WTC11 (cell line): ENCODE measurements around the gene OAT. TPM values are rescaled to one million over a fixed set of nuclear protein-coding genes. Genes with fewer than 3 reads are reported as not detected.

ENCODE experiments used
- ATAC-seq: fragments of 200-7000 bp; cut with Tn5 transposase; 2 replicates; pipeline ENCODE4 v1.10.0; 2021; ENCODE audit warnings: mild to moderate bottlenecking, moderate library complexity
- CTCF ChIA-PET: fragments of 300-600 bp; sonication (Branson Sonifier 250); formaldehyde crosslinking; loops from one replicate; lab custom pipeline; 2021; ENCODE audit warnings: antibody characterized with exemption; lab: Charles Lee
- POLR2A ChIA-PET: fragments of 350-600 bp; sonication (Branson Sonifier 250); formaldehyde crosslinking; loops from one replicate; lab custom pipeline; 2021; ENCODE audit warnings: antibody characterized with exemption; lab: Charles Lee
- DNase-seq: peaks from one replicate; pipeline ENCODE4 v3.0.0; 2021; ENCODE audit warnings: low spot score
- H3K27ac Mint-ChIP-seq: 2 replicates; pipeline ENCODE4 v1.8.0; 2021; ENCODE audit warnings: mixed read lengths
- H3K27me3 Mint-ChIP-seq: 2 replicates; pipeline ENCODE4 v1.8.0; 2021; ENCODE audit warnings: low read depth, mild to moderate bottlenecking, moderate library complexity, mixed read lengths
- H3K36me3 Mint-ChIP-seq: 2 replicates; pipeline ENCODE4 v1.8.0; 2021; ENCODE audit warnings: mixed read lengths
- H3K4me1 Mint-ChIP-seq: 2 replicates; pipeline ENCODE4 v1.8.0; 2022; ENCODE audit warnings: mixed read lengths
- H3K4me3 Mint-ChIP-seq: 2 replicates; pipeline ENCODE4 v1.8.0; 2021; ENCODE audit warnings: mild to moderate bottlenecking, moderate library complexity, mixed read lengths
- H3K9me3 Mint-ChIP-seq: 2 replicates; pipeline ENCODE4 v1.8.0; 2021; ENCODE audit warnings: mixed read lengths
- AR ChIP-seq: fragments of 250-450 bp; sonication (Bioruptor Pico); IDR thresholded peaks from 2 replicates; pipeline ENCODE4 v1.9.0; 2021; ENCODE audit warnings: mild to moderate bottlenecking
- CTCF ChIP-seq: fragments of 200-600 bp; IDR thresholded peaks from 2 replicates; pipeline ENCODE4 v1.8.0; 2022; ENCODE audit warnings: antibody characterized with exemption
- ELF4 ChIP-seq: sonication (generic); formaldehyde crosslinking; IDR thresholded peaks from 2 replicates; pipeline ENCODE4 v1.8.1; 2022; ENCODE audit warnings: low read depth, mild to moderate bottlenecking, moderate library complexity, missing genetic modification reagents
- FOXP1 ChIP-seq: sonication (generic); formaldehyde crosslinking; IDR thresholded peaks from 2 replicates; pipeline ENCODE4 v1.8.0; 2022; ENCODE audit warnings: missing genetic modification reagents, mild to moderate bottlenecking, moderate library complexity, borderline replicate concordance
- FOXP4 ChIP-seq: sonication (generic); formaldehyde crosslinking; IDR thresholded peaks from 2 replicates; pipeline ENCODE4 v1.8.0; 2022; ENCODE audit warnings: mild to moderate bottlenecking, missing genetic modification reagents
- NFE2L1 ChIP-seq: sonication (generic); formaldehyde crosslinking; IDR thresholded peaks from 2 replicates; pipeline ENCODE4 v1.8.1; 2023; ENCODE audit warnings: missing genetic modification reagents
- NR3C1 ChIP-seq: sonication (generic); formaldehyde crosslinking; conservative IDR thresholded peaks from 2 replicates; pipeline ENCODE4 v1.8.1; 2023; ENCODE audit warnings: low read depth, mild to moderate bottlenecking, missing genetic modification reagents
- PRDM15 ChIP-seq: sonication (generic); formaldehyde crosslinking; IDR thresholded peaks from 2 replicates; pipeline ENCODE4 v1.8.0; 2022; ENCODE audit warnings: missing genetic modification reagents
- ZNF121 ChIP-seq: sonication (generic); formaldehyde crosslinking; IDR thresholded peaks from 2 replicates; pipeline ENCODE4 v1.8.0; 2023; ENCODE audit warnings: missing genetic modification reagents
- total RNA-seq: library from RNA; stranded (reverse); gene quantifications from 3 replicates; pipeline ENCODE4 v1.2.3, GENCODE V29; 2021
- TF ChIP-seq, protein P1 (sequence below): fragments of 250-450 bp; sonication (Bioruptor Pico); IDR thresholded peaks from 2 replicates; pipeline ENCODE4 v2.1.2; 2022; ENCODE audit warnings: mild to moderate bottlenecking, moderate library complexity
- TF ChIP-seq, protein P2 (sequence below): sonication (generic); formaldehyde crosslinking; IDR thresholded peaks from 2 replicates; pipeline ENCODE4 v1.8.1; 2022; ENCODE audit warnings: mild to moderate bottlenecking, moderate library complexity, missing genetic modification reagents
- TF ChIP-seq, protein P3 (sequence below): sonication (generic); formaldehyde crosslinking; IDR thresholded peaks from 2 replicates; pipeline ENCODE4 v1.8.0; 2022; ENCODE audit warnings: mild to moderate bottlenecking, missing genetic modification reagents

The OAT gene
- total RNA-seq, 1 experiment from 2014 or later, result 117 TPM

GRCh38 chr10:124465003-124465776 is 46.5 kb upstream of the OAT start:
- TF ChIP-seq AR (CRISPR knock-in tag) (no peak), PRDM15 (CRISPR knock-in tag) (0 out of 2 replicates have a peak, but pooled peaks have one; percentile 9)
- Mint-ChIP-seq H3K9me3 (no peaks in the 10 kb centered on the region), H3K27ac (peak overlapping the region; percentile 92), H3K4me1 (peaks cover 58% of the 10 kb centered on the region), H3K4me3 (peak overlapping the region; percentile 1; the same call in 1 of the 2 replicates), H3K36me3 (0 out of 2 replicates have a peak, but pooled peaks cover 2% of the 10 kb centered on the region), H3K27me3 (peaks cover 2% of the 10 kb centered on the region)
- ChIA-PET POLR2A (interaction anchor here (1.3 kb wide), 1 partner anchor 15 kb away, joined by 4 read pairs; the partner anchor contains the start of gene NKX1-2), CTCF (interaction anchor here (0.7 to 1.8 kb wide), 4 partner anchors 12 to 62 kb away, joined by 3 to 7 read pairs (median 4); partner anchors contain the start of gene NKX1-2)
- ATAC-seq, result no peak
- no peak for DNase-seq

DNA sequence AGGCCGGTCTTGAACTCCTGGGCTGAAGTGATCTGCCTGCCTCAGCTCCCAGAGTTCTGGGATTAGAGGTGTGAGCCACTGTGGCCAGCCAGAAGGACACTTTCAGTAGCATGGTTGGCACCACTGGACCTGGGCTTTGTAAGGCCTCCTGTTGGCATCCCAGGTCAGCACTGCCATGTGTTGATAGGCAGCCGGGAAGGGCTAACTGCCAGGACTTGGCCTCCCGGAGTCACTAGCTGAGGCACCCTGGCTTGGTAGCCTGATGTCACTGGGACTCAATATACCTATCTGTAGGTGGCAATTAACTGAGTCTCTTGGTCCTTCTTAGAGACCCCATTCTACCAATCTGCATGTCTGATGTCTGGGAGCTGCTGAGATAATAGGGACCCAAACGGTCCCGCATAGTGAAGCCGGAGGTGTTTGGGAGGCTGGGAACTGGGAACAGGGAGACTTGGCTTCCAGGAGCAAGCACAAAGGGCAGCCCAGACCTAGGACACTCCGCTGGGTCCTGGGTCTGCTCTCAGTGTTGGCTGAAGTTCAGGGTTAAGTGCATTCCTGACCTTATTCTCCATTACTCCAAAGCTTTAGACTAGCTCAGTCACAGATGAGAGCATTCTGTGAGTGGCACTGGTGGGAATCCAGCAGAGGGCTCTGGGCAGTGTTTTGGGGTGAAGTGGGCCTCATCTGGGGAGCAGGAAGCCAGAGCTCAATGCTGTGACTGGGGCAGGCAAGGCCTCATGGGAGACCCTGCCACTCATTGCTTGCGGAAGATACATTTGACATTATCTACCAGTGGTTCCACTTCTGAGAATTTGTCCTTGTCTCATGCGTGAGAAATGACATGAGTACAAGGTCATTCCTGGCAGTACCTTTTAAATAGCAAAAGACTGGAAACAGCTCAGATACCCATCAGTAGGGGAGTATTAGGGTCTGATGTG is 45.6 kb upstream of the OAT start:
- Mint-ChIP-seq H3K27me3 (peaks cover 2% of the 10 kb centered on the region), H3K36me3 (0 out of 2 replicates have a peak, but pooled peaks cover 2% of the 10 kb centered on the region), H3K4me1 (peaks cover 56% of the 10 kb centered on the region), H3K4me3 (peak overlapping the region; percentile 5; the same call in 1 of the 2 replicates), H3K27ac (peak overlapping the region; percentile 25), H3K9me3 (no peaks in the 10 kb centered on the region)
- ChIA-PET CTCF (interaction anchor here (0.9 to 1.8 kb wide), 3 partner anchors 11 to 61 kb away, joined by 3 to 7 read pairs (median 6); partner anchors contain the start of gene NKX1-2), POLR2A (interaction anchor here (1.3 kb wide), 1 partner anchor 15 kb away, joined by 4 read pairs; the partner anchor contains the start of gene NKX1-2)
- ATAC-seq (no peak), DNase-seq (no peak)
- TF ChIP-seq CTCF, result no peak
- TF ChIP-seq, protein P1, sequence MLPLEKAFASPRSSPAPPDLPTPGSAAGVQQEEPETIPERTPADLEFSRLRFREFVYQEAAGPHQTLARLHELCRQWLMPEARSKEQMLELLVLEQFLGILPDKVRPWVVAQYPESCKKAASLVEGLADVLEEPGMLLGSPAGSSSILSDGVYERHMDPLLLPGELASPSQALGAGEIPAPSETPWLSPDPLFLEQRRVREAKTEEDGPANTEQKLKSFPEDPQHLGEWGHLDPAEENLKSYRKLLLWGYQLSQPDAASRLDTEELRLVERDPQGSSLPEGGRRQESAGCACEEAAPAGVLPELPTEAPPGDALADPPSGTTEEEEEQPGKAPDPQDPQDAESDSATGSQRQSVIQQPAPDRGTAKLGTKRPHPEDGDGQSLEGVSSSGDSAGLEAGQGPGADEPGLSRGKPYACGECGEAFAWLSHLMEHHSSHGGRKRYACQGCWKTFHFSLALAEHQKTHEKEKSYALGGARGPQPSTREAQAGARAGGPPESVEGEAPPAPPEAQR (CRISPR knock-in tag), result no peak
- no peak for TF ChIP-seq NFE2L1
- TF ChIP-seq, protein P2, sequence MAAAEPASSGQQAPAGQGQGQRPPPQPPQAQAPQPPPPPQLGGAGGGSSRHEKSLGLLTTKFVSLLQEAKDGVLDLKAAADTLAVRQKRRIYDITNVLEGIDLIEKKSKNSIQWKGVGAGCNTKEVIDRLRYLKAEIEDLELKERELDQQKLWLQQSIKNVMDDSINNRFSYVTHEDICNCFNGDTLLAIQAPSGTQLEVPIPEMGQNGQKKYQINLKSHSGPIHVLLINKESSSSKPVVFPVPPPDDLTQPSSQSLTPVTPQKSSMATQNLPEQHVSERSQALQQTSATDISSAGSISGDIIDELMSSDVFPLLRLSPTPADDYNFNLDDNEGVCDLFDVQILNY (CRISPR knock-in tag), result no peak
- TF ChIP-seq ZNF121, result no peak
- no peak for TF ChIP-seq FOXP4 (CRISPR knock-in tag)
- no peak for TF ChIP-seq ELF4 (CRISPR knock-in tag)
- TF ChIP-seq, protein P3, sequence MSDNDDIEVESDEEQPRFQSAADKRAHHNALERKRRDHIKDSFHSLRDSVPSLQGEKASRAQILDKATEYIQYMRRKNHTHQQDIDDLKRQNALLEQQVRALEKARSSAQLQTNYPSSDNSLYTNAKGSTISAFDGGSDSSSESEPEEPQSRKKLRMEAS (CRISPR knock-in tag), result no peak
- TF ChIP-seq NR3C1 (CRISPR knock-in tag), result no peak
- no peak for TF ChIP-seq FOXP1 (CRISPR knock-in tag)
